ENCODE data around the gene HLCS.

HLCS gene

DNA sequence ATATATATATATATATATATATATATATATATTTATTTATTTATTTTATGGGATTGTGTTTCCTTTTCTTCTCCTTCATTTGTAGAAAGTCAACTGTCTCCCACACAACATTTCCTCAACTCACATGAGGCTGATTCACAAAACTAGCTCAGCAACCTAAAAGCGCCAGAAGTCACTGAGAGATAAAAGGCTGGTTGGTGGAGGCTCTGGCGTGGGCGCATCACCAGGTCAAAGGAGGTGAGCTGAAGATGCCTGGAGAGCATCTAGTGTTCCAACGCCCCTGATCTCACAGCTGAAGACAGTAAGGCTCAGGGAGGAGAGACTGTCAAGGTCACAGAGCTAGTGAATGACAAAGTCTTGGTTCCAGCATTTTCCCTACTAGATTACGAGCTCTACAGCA is 78.0 kb downstream of the HLCS start:
- H3K27me3 ChIP-seq (ENCODE audit: insufficient read depth, low read depth, severe bottlenecking): no peaks in the 10 kb centered on the region
- peaks cover 12% of the 10 kb centered on the region for H3K9me3 ChIP-seq (ENCODE audit: severe bottlenecking)
- peaks cover 32% of the 10 kb centered on the region for H3K36me3 ChIP-seq
- no peak for DNase-seq
- no peak overlapping the region for H3K27ac ChIP-seq
- TF ChIP-seq CTCF (IDR thresholded peaks at IDR 0.05; ENCODE audit: low read depth, low read length): no peak
- H3K4me3 ChIP-seq (ENCODE audit: low read depth, low read length): no peak overlapping the region

DNA sequence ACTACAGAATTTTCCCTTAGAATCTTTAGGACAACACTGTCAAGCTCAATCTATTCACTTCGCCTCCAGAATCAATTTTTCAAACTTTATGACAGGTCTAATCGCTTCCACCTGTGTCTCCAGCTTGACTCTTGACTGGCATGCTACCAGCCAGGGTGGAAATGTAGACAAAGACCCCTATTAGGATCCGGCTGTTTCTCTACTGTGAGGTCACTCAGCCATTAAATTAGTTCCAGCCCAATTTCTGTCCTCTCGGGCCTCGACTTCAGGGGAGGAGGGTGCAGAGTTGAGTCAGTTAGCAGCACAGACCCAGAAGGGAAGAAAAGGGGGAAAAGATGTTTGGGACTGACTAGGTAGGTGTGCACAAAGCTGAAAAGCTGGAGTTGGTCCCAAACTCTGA is 78.5 kb downstream of the HLCS start:
- H3K9me3 ChIP-seq (ENCODE audit: severe bottlenecking): peaks cover 13% of the 10 kb centered on the region
- TF ChIP-seq CTCF (IDR thresholded peaks at IDR 0.05; ENCODE audit: low read depth, low read length): no peak
- H3K27ac ChIP-seq: no peak overlapping the region

GRCh38 chr21:36883532-36884486 is 82.7 kb downstream of the HLCS start:
- H3K27me3 ChIP-seq (ENCODE audit: insufficient read depth, low read depth, severe bottlenecking): no peaks in the 10 kb centered on the region
- DNase-seq: no peak
- H3K9me3 ChIP-seq (ENCODE audit: severe bottlenecking): peaks cover 13% of the 10 kb centered on the region
- H3K27ac ChIP-seq: no peak overlapping the region
- H3K36me3 ChIP-seq: peaks cover 17% of the 10 kb centered on the region
- H3K4me3 ChIP-seq (ENCODE audit: low read depth, low read length): no peak overlapping the region
- TF ChIP-seq CTCF (IDR thresholded peaks at IDR 0.05; ENCODE audit: low read depth, low read length): no peak

More for the DNA sequence above, 78.5 kb downstream of the HLCS start:
- no peaks in the 10 kb centered on the region for H3K27me3 ChIP-seq (ENCODE audit: insufficient read depth, low read depth, severe bottlenecking)
- no peak overlapping the region for H3K4me3 ChIP-seq (ENCODE audit: low read depth, low read length)
- no peak for DNase-seq
- peaks cover 31% of the 10 kb centered on the region for H3K36me3 ChIP-seq

DNA sequence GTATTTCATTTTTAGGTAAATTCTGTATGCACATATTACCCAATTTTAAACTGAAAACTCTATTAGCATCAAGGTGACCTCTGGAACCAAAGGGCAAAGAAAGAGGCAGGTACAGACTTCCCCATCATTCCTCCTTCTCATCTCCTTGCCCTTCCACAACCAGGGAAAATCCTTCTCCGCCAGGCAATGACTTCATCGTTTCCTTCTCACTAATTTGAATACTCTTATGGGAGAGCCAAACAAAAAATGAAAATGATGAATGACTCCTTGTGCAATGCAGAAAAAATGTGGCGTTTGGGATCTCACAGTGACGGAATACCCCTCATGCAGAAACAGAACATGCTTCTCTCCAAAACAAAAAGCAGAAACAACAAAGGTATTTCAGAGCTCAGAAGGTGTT is 83.7 kb downstream of the HLCS start:
- Histone ChIP-seq H3K27ac (no peak overlapping the region), H3K4me3 (ENCODE audit: low read depth, low read length) (no peak overlapping the region), H3K9me3 (ENCODE audit: severe bottlenecking) (peaks cover 16% of the 10 kb centered on the region), H3K27me3 (ENCODE audit: insufficient read depth, low read depth, severe bottlenecking) (no peaks in the 10 kb centered on the region), H3K36me3 (peaks cover 17% of the 10 kb centered on the region)
- DNase-seq: no peak
- no peak for TF ChIP-seq CTCF (IDR thresholded peaks at IDR 0.05; ENCODE audit: low read depth, low read length)

DNA sequence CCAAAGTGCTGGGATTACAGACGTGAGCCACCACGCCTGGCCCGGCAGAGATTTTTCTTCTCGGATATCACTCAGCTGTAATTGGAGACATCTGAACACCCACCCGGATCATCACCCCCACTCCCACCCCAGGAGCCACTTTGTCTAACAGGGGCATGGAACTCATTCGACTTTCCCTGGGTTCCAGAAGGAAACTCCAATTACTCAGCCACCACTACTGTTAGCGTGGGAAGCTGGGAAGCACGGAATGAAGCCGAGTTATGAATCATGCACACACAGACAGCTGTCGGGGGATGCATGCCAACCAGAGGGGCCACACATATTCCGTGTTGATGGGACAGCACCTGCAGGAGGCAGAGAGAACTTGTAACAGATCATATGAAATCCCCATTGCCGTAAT is 85.2 kb downstream of the HLCS start:
- Histone ChIP-seq H3K27me3 (ENCODE audit: insufficient read depth, low read depth, severe bottlenecking) (no peaks in the 10 kb centered on the region), H3K27ac (no peak overlapping the region), H3K9me3 (ENCODE audit: severe bottlenecking) (peaks cover 16% of the 10 kb centered on the region), H3K4me3 (ENCODE audit: low read depth, low read length) (no peak overlapping the region), H3K36me3 (peaks cover 17% of the 10 kb centered on the region)
- DNase-seq: no peak
- no peak for TF ChIP-seq CTCF (IDR thresholded peaks at IDR 0.05; ENCODE audit: low read depth, low read length)

Data from WERI-Rb-1 (cell line).